ENCODE data around the gene C19orf53.

Gene C19orf53

DNA sequence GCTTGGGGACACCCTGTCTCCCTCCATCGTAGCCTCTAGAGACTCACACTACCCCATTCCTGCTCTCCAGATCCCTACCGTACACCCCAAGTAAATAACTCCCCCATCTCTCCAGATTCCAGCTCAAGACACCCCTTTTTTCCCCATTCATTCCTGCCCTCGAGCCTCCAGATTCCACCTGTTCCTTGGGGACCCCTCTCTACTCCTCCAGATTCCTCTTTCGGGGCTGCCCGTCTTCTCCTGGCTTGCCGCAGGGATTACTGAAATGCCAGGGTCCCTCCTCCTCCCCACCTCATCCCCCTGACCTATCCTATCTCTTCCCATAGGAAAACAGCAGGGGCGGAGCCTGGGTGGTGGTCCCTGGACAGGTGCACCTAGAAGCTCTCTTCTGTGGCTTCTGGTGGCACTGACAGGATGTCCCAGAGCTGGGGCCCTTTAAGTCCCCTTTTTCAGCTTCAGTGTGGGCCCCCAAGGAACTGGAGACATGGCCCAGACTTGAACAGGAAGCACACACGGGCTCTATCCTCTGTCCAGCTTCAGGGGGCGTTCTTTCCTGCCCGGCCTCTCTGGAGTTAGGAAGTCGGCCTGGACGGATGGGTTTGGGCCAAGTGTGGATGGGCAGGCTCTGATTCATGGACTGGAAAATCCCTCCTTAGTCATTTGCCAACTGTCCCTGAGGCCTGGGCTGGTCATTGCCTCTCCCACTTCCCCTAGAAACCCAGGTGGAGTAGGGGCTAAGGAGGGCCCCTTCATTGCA lies 22.2 kb downstream of the C19orf53 start:
- DNase-seq: no peak

DNA sequence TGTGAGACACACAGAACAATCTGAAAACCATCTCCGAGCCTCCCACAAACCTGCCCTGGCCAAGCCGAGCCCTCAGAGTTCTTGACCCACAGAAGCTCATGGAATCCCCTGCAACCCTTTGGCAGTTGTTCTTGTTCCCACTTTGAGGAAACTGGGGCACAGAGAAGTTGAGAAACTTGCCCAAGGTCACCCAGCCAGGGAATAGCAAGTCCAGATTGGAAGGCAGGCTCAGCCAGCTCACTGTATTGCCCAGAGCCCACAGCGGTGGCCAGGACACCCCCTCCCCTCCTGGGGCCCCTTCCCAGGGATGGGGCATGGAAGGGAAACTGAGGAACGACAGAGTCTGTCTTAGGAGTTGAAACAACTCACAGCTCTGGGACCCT lies 22.8 kb downstream of the C19orf53 start:
- DNase-seq: no peak

DNA sequence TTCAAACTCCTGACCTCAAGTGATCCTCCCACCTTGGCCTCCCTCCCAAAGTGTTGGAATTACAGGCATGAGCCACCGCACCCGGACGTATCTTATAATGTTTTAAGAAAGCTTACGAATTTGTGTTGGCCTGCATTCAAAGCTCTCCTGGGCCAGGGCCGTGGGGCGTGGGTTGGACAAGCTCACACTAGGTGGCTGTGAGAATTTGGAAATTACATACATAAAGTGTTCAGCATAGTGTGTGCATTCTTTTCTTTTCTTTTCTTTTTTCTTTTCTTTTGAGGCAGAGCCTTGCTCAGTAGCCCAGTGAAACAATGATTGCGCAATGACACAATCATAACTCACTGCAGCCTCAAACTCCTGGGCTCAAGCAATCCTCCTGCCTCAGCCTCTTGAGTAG lies 23.6 kb downstream of the C19orf53 start:
- no peak for DNase-seq

DNA sequence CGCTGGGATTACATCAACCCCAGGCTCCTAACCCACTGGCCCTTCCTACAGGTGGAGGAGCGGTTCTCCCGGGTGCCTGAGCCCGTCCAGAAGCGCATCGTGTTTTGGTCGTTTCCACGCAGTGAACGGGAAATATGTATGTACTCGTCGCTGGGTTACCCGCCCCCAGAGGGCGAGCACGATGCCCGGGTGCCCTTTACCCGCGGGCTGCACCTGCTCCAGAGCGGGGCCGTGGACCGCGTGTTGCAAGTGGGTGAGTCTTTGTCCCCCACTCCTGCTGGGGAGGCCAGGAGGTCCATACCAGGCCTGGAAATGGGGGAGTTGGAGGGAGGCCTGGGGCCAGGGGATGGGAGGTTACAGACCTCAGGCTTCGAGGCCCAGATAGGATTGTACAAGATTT lies 25.4 kb downstream of the C19orf53 start:
- DNase-seq: no peak

DNA sequence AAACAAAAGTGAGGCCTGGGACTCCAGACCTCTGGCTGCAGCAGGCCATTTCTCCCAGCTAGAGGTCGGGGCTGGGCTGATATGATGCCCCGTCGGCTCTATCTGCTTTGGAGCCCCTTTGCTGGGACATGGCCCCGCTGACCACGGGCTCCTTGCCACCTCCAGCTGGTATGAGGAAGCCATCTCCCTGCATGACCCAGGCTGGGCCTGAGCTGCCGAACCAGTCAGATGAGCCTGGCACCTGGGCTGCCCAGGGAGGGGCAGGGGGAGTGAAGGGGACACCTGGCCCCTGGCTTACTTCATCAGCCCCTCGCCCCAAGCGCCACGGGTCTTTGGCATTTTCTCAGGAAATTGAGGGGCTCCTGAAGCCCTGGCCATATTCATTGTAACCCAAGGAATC lies 28.8 kb downstream of the C19orf53 start:
- no peak for DNase-seq

DNA sequence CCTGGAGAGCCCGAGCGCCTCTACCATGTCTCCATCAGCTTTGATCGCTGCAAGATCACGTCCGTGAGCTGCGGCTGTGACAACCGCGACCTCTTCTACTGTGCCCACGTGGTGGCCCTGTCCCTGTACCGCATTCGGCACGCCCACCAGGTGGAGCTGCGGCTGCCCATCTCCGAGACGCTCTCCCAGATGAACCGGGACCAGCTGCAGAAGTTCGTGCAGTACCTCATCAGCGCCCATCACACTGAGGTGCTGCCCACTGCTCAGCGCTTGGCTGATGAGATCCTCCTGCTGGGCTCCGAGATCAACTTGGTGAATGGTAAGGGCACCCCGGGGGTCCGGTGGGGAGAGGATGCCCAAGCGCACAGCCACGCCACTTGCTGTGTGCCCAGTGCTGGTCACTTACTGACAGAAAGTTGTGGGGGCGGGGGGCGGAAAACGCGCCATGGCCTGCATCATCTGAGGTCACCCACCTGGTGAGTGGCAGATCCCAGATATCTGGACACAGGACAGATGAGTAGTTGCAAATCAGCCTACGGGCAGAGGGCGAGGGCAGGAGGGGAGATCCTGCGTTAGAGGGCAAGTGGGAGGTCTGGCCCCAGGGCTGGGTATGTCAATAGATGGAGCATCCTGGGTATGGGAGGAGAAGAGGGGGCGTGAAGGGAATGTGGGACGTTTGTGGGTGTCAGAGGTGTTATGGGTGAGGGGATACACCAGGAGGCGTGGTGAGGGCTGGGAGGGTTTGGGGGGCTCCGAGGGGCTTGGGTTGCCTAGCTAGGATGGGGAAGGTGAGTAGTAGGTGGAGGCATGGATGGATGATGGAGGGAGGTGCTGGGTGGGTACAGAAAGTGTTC lies 30.8 kb downstream of the C19orf53 start:
- no peak for DNase-seq

- DNase-seq: no peak
These were observed 32.5 kb downstream of the C19orf53 start for GRCh38 chr19:13806728-13807127.

- no peak for DNase-seq
These were observed 33.3 kb downstream of the C19orf53 start for GRCh38 chr19:13807421-13808021.

GRCh38 chr19:13808856-13809255 lies 34.6 kb downstream of the C19orf53 start:
- DNase-seq: no peak

DNA sequence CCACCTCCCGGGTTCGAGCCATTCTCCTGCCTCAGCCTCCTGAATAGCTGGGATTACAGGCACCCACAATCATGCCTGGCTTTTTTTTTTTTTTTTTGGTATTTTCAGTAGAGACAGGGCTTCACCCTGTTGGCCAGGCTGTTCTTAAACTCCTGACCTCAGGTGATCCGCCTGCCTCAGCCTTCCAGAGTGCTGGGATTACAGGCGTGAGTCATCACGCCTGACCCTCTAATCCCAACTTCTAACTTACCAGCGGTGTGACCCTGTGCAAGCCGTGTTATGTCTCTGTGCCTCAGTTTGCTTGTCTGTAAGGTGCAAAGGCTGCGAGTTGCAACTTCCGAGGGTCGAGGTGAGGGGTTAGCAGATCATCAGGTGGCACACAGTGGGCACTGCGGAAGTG lies 38.3 kb downstream of the C19orf53 start:
- DNase-seq: no peak

- no peak for DNase-seq
These were observed 38.9 kb downstream of the C19orf53 start for GRCh38 chr19:13813147-13813546.

DNA sequence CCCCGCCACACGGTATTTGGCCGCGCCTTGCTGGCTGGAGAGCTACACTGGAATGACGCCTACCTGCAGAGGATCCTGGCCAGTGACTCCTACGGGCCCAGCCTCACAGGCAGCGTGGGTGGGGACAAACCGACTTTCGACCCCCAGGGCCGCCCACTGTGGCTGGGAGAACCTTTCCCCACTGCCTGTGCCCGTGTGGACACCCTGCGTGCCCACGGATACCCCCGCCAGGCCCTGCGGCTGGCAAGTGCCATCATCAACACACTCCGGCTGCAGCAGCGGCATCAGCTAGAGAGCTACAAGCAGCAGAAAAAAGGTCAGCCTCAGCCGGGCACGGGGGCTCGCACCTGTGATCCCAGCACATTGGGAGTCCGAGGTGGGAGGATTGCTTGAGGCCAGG lies 40.3 kb downstream of the C19orf53 start:
- no peak for DNase-seq

- peak; percentile 6 for DNase-seq
These were observed 42.9 kb downstream of the C19orf53 start for GRCh38 chr19:13817018-13817614.

DNA sequence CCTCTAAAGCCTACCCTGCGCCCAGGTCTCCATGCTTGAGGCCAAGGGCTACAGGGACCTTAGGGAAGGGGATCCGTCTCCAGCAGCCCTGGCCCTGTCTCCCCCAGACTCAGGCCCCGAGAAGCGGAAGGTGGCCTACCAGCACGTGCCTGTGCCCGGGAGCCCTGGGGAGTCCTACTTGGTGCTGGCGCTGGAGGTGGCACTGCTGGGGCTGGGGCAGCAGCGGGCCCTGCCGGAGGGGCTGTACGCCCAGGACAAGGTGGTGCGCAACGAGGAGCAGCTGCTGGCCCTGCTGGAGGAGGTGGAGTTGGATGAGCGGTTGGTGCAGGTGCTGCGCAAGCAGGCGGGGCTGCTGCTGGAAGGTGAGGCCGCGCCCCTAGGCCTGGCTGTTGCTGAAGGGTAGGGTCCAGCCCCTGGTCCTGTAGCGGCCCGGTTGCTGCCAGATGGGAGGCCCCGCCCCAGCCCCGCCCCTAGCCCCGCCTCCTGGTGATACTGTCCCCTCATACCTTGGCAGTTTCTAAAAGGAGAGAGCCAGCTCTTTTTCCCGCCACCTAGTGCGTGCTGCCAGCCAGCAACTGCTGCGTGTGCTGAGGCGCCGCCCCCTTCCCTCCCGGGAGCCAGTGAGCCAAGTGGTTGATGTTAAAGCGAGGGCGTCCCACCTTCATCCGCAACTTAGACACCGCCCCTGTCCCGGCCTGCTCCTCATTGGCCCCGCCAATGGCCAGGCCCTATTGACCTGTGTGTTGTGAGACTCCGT lies 43.5 kb downstream of the C19orf53 start:
- DNase-seq: peak; percentile 74

DNA sequence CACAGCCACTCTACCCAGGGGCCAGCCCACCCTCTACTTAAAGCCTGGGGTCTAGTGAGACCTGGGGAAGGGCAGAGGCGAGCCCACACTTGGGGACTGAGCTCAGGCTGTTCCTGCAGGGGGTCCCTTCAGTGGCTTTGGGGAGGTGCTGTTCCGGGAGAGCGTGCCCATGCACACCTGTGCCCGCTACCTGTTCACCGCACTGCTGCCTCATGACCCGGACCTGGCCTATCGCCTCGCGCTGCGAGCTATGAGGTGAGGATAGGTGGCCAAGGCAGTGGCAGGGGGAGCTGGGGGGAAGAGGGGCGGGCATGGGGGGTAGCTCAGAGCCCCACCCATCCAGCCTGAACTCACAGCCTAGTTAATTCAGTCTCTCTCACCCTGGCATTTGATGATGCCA lies 45.0 kb downstream of the C19orf53 start:
- no peak for DNase-seq

- DNase-seq: no peak
These were observed 47.0 kb downstream of the C19orf53 start for GRCh38 chr19:13821292-13821691.

DNA sequence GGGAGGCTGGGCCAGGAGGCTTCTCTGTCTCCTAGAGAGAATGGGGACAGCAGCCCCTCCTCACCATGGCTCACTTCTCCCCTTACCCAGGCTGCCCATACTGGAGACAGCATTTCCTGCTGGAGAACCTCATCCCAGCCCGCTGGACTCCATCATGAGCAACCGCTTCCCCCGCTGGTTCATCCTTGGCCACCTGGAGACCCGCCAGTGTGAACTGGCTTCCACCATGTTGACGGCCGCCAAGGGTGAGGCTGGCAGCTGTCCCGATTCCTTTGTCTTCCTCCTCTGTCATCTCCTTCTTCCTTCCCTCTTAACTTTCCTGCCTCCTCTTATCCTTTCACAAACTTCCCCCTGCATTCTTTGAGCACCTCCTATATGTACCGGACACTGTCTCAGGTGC lies 49.0 kb downstream of the C19orf53 start:
- DNase-seq: no peak

GRCh38 chr19:13823901-13824300 lies 49.6 kb downstream of the C19orf53 start:
- no peak for DNase-seq

GRCh38 chr19:13824703-13825102 lies 50.4 kb downstream of the C19orf53 start:
- no peak for DNase-seq

- no peak for DNase-seq
These were observed 51.5 kb downstream of the C19orf53 start for GRCh38 chr19:13825489-13826441.

DNA sequence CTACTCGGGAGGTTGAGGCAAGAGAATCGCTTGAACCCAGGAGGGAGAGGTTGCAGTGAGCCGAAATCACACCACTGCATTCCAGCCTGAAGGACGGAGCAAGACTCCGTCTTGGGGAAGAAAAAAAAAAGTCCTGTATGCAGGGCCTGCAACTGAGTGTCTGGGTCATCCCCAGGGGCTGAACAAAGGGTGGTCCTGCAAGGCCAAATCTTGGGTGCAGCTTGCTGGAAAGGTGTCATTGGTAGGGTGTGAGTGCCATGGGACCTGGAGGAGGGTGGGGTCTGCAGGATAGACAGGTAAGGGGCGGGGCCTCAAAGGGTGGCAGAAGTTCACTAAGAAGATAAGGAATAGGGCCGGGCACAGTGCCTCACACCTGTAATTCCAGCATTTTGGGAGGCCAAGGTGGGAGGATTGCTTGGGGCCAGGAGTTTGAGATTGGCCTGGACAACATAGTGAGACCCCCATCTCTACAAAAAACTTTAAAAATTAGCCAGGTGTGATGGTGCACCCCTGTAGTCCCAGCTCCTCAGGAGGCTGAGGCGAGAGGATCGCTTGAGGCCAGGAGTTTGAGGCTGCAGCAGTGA lies 52.5 kb downstream of the C19orf53 start:
- DNase-seq: no peak

Measured in NCI-H2081 treated with DMSO at 0.1 percent for 48 hours (cell line).